IMR-90 (cell line): ENCODE measurements around the gene PADI1.

ENCODE experiments used
- FOS ChIP-seq: fragments of 150-350 bp; IDR thresholded peaks from 2 replicates; pipeline ENCODE4 v1.6.1; 2016; ENCODE audit warnings: low read depth, low read length
- POLR2A ChIP-seq: IDR thresholded peaks from 2 replicates; pipeline ENCODE4 v1.6.1; 2012; ENCODE audit warnings: mild to moderate bottlenecking, low read depth, low read length
- RFX5 ChIP-seq: IDR thresholded peaks from 2 replicates; pipeline ENCODE4 v1.8.0; 2012; ENCODE audit warnings: low read depth, mild to moderate bottlenecking, low read length, moderate library complexity
- SMC3 ChIP-seq: fragments of 150-350 bp; IDR thresholded peaks from 2 replicates; pipeline ENCODE4 v1.6.1; 2016; ENCODE audit warnings: low read depth, mild to moderate bottlenecking, antibody characterized with exemption, low read length, moderate library complexity
- USF2 ChIP-seq: fragments of 150-350 bp; IDR thresholded peaks from 2 replicates; pipeline ENCODE4 v1.6.1; 2017; ENCODE audit warnings: mild to moderate bottlenecking, antibody characterized with exemption, low read length, low read depth
- TF ChIP-seq, protein P1 (sequence below): conservative IDR thresholded peaks from 2 replicates; pipeline ENCODE4 v1.5.1; 2012; ENCODE audit warnings: mild to moderate bottlenecking, low read depth, low read length, improper control_type of control experiment

DNA sequence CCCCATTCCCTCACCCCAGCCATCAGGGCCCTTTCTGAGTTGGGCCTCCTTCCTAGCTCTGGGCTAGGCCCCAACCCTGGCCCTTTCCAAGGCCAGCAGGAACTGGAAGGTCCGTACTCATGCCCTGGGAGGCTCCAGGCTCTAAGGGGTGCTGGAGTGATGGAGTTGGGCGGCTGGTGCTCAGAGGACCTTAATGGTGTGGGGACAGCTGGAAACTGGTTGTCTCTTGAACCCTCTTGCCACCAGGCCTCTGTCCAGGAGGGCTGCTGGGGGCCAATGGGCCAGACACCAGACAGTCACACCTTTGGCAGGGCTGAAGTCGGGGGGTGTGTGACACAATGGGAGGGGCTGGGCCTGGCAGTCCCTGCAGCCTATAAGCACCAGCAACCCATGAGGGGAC, 9.2 kb upstream of the PADI1 start:
- TF ChIP-seq, protein P1, sequence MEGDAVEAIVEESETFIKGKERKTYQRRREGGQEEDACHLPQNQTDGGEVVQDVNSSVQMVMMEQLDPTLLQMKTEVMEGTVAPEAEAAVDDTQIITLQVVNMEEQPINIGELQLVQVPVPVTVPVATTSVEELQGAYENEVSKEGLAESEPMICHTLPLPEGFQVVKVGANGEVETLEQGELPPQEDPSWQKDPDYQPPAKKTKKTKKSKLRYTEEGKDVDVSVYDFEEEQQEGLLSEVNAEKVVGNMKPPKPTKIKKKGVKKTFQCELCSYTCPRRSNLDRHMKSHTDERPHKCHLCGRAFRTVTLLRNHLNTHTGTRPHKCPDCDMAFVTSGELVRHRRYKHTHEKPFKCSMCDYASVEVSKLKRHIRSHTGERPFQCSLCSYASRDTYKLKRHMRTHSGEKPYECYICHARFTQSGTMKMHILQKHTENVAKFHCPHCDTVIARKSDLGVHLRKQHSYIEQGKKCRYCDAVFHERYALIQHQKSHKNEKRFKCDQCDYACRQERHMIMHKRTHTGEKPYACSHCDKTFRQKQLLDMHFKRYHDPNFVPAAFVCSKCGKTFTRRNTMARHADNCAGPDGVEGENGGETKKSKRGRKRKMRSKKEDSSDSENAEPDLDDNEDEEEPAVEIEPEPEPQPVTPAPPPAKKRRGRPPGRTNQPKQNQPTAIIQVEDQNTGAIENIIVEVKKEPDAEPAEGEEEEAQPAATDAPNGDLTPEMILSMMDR: no peak
- TF ChIP-seq FOS (no peak), USF2 (no peak), RFX5 (no peak), POLR2A (no peak), SMC3 (no peak)
